Subcutaneous abdominal adipose tissue (tissue), 5 donors: ENCODE measurements around the gene PTH2.
"Not testable (repeated sequence)": the region's sequence is repeated elsewhere in the genome, so short reads cannot be mapped to it uniquely, and the experiment has no call there.

Source experiments
- H3K27ac ChIP-seq: one replicate; pipeline ENCODE4 v1.7.0; 2013; ENCODE audit warnings: low read depth, mild to moderate bottlenecking, inconsistent platforms, low read length, moderate library complexity
- H3K27me3 ChIP-seq, 5 donors: one replicate each; pipeline ENCODE4 v1.7.0; 2013; ENCODE audit warnings: low read length in 5 of 5, inconsistent platforms in 1 of 5; ENCODE audit not compliant: control insufficient read depth in 5 of 5, insufficient read depth in 4 of 5
- H3K36me3 ChIP-seq, 5 donors: one replicate each; pipeline ENCODE4 v1.7.0; 2013; ENCODE audit warnings: low read length in 5 of 5; ENCODE audit not compliant: control insufficient read depth in 5 of 5, insufficient read depth in 5 of 5
- H3K4me1 ChIP-seq, 5 donors: one replicate each; pipeline ENCODE4 v1.7.0; 2013; ENCODE audit warnings: low read length in 5 of 5, mild to moderate bottlenecking in 3 of 5, moderate library complexity in 1 of 5; ENCODE audit not compliant: control insufficient read depth in 5 of 5, insufficient read depth in 5 of 5
- H3K4me3 ChIP-seq, 5 donors: one replicate each; pipeline ENCODE4 v1.7.0; 2013; ENCODE audit warnings: low read length in 5 of 5, low read depth in 1 of 5
- H3K9ac ChIP-seq, 5 donors: one replicate each; pipeline ENCODE4 v1.7.0; 2013; ENCODE audit warnings: low read length in 5 of 5, mild to moderate bottlenecking in 4 of 5, moderate library complexity in 3 of 5
- H3K9me3 ChIP-seq, 5 donors: one replicate each; pipeline ENCODE4 v1.7.0; 2013; ENCODE audit warnings: low read length in 5 of 5; ENCODE audit not compliant: control insufficient read depth in 5 of 5
- donor health status: healthy.
- donor health status: healthy.
- donor health status: healthy.
- donor health status: healthy.
- donor health status: healthy.

The PTH2 gene

DNA sequence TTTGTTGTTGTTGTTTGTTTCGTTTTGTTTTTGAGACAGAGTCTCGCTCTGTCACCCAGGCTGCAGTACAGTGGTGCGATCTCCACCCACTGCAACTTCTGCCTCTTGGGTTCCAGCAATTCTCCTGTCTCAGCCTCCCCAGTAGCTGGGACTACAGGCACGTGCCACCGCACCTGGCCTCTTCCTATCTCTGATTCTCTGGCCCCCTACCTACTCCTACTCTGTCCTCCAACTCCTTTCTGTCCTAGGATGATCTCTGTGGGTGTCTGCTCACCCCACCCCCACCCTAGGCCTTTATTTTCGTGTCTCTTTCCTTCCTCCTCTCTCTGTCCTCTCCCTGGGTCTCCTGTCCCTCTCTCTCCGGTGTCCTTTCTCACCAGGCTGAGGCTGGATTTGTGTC is 27.2 kb upstream of the PTH2 start:
- Histone ChIP-seq H3K4me1 (peaks cover 0 to 45% (median 34%) of the 10 kb centered on the region in 5 donors), H3K36me3 (peaks cover 0 to 22% (median 7%) of the 10 kb centered on the region in 5 donors), H3K4me3 (peak overlapping the region in 1 of 5 donors; percentile 6), H3K27me3 (no peaks in the 10 kb centered on the region), H3K27ac (no peak overlapping the region), H3K9ac (peak overlapping the region in 3 of 5 donors; percentile 19 to 39 (median 28)), H3K9me3 (no peaks in the 10 kb centered on the region)

DNA sequence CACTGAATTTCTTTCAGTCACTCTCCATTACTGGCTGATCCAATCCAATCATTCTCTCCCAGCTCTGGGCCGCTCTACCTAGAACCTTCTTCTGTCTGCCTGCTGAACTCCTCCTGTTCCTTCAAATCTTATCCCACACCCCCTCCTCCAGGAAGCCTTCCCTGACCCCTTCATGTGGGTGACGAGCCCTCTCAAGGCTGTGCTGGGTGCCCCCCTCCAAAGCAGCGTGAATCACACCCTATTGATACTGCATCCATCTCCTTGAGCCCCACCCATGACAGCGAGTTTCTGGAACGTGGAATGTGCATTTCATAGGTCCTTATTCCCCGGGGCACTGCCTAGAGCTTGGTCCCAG is 25.2 kb upstream of the PTH2 start:
- no peak overlapping the region for H3K9ac ChIP-seq
- H3K27ac ChIP-seq, result no peak overlapping the region
- no peaks in the 10 kb centered on the region for H3K9me3 ChIP-seq
- H3K36me3 ChIP-seq, result peaks cover 0 to 22% (median 7%) of the 10 kb centered on the region in 5 donors
- H3K4me1 ChIP-seq, result peaks cover 3 to 37% (median 23%) of the 10 kb centered on the region in 5 donors
- no peak overlapping the region for H3K4me3 ChIP-seq
- no peaks in the 10 kb centered on the region for H3K27me3 ChIP-seq

DNA sequence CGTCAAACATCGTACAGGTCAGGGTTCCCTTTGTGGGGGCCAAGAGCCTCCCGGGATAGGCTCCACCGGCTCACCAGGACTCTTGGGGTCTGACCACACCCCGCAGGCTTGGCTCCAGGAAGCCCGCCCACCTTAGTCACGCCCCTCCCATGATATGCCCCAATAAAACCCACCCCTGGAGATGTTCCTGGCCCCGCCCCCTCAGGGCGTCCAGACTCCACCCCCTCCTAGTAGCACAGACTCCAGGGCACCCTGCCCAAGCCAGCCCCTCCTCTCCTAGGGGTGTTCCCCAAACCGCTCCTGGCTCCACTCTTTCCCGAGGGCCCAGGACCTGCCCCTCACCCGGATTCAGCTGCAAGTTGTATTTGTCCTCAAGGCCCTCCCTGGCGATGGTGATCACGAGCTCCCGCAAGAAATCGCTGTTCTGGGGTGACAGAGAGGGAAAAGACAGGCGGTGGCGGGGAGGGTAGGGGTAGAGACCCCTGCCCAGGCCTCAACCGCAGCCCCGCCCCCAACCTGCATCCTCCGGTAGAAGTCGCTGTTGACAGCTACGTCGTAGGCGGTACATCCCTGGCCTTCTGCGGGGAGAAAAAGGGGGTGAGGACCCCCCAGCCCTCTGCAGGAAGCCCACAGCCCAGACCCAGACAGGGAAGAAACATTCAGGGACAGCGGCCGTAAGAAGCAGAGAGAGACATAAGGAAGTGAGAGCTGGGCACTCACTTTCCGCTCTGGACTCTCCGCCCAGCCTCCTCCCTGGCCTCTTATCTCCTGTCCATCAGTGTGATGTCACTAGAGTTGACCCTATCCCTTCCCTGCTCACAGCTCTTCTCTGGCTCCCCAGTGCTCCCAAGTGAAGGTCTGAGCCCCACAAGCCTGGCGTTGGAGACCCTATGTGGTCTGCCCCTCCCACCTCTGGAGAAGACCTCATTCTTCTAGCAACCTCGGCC is 24.5 kb upstream of the PTH2 start:
- Histone ChIP-seq H3K27ac (no peak overlapping the region), H3K4me1 (peaks cover 3 to 41% (median 24%) of the 10 kb centered on the region in 5 donors), H3K27me3 (no peaks in the 10 kb centered on the region), H3K9me3 (no peaks in the 10 kb centered on the region), H3K9ac (peak overlapping the region in 1 of 5 donors; percentile 20), H3K4me3 (peak overlapping the region in 3 of 5 donors; percentile 12 to 33 (median 18)), H3K36me3 (peaks cover 0 to 22% (median 7%) of the 10 kb centered on the region in 5 donors)

DNA sequence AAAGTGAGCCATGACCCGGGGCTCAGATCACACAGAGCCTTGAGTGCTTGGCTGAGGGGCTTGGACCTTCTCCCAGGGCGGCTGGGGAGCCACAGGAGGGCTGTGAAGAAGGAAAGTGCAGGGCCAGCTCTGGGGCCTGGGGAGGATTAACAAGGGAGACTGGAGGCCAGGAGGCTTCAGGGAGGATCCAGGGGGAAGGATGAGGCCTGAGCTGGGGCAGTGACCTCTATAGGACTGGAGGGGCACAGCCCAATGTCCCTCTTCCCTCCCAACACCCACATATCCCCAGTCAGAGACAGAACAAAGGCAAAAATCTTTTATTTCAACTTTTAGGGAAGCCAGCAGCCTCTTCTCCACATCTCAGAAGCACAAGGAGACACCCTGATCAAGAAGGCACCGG is 22.8 kb upstream of the PTH2 start:
- H3K27me3 ChIP-seq, result peaks cover 0 to 9% (median 6%) of the 10 kb centered on the region in 5 donors
- H3K4me3 ChIP-seq, result no peak overlapping the region
- peaks cover 0 to 22% (median 7%) of the 10 kb centered on the region in 5 donors for H3K36me3 ChIP-seq
- no peak overlapping the region for H3K9ac ChIP-seq
- H3K27ac ChIP-seq, result no peak overlapping the region
- no peaks in the 10 kb centered on the region for H3K9me3 ChIP-seq
- peaks cover 3 to 43% (median 28%) of the 10 kb centered on the region in 5 donors for H3K4me1 ChIP-seq

DNA sequence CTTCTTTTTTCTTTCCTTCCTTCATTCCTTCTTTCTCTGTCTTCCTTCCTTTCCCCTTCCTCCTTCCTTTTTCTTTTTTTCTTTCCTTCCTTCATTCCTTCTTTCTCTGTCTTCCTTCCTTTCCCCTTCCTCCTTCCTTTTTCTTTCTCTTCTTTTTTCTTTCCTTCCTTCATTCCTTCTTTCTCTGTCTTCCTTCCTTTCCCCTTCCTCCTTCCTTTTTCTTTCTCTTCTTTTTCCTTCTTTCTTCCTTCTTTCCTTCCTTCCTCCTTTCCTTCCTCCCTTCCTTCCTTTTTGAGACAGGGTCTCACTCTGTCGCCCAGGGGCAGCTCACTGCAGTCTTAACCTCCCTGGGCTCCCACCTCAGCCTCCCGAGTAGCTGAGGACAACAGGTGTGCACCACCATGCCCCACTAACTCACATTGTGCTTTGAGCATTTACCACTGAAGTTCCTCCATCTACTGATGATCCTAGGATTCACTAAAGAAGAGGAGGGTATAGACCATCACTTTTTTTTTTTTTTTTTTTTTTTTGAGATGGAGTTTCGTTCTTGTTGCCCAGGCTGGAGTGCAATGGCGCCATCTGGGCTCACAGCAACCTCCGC is 21.0 kb upstream of the PTH2 start:
- H3K4me3 ChIP-seq, result peak overlapping the region in 2 of 5 donors; percentile 74 to 76
- not testable (repeated sequence) for H3K9ac ChIP-seq, H3K9me3 ChIP-seq, H3K27ac ChIP-seq
- peaks cover 0 to 18% (median 4%) of the 10 kb centered on the region in 5 donors for H3K36me3 ChIP-seq
- H3K4me1 ChIP-seq, result peaks cover 3 to 42% (median 28%) of the 10 kb centered on the region in 5 donors
- peaks cover 10 to 23% (median 22%) of the 10 kb centered on the region in 5 donors for H3K27me3 ChIP-seq

DNA sequence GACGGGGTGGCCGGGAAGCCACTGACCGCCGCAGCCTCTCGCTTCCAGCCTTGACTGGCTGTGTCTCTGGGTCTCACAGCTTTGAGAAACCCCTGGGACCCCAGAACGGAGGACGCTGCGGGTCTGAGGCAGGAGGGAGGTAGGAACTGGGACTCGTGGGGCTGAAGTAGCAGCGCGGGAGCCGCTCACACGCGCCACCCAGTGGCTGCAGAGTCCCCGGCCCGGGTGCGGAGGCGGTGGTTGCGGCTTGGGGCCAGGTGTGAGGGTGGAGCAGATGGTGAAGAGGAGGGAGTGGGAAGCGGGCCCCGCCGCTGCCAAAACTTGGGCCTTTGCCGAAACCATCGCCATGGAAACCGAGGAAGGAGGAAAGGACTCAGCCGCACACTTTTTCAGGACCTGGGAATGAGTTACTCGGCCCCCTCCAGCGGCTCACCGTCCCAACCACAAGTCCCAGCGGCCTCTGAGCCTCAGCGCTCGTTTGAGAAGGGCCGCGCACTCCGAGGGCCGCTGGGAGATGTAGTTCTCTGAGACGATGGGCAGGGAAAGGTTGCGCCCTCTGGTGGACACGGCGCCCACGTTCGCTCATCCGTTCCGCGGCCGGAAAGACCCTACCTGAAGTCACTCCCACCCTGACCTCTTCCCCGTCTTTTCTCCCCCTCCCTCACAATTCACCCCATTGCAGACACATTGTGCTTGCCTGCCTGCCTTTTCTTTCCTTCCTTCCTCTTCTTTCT is 20.3 kb upstream of the PTH2 start:
- Histone ChIP-seq H3K36me3 (peaks cover 0 to 11% (median 3%) of the 10 kb centered on the region in 5 donors), H3K9me3 (no peaks in the 10 kb centered on the region), H3K9ac (peak overlapping the region; percentile 16 to 71 (median 56)), H3K4me1 (peaks cover 3 to 42% (median 28%) of the 10 kb centered on the region in 5 donors), H3K4me3 (peak overlapping the region; percentile 58 to 82 (median 76)), H3K27ac (peak overlapping the region; percentile 67), H3K27me3 (peaks cover 16 to 29% (median 27%) of the 10 kb centered on the region in 5 donors)

DNA sequence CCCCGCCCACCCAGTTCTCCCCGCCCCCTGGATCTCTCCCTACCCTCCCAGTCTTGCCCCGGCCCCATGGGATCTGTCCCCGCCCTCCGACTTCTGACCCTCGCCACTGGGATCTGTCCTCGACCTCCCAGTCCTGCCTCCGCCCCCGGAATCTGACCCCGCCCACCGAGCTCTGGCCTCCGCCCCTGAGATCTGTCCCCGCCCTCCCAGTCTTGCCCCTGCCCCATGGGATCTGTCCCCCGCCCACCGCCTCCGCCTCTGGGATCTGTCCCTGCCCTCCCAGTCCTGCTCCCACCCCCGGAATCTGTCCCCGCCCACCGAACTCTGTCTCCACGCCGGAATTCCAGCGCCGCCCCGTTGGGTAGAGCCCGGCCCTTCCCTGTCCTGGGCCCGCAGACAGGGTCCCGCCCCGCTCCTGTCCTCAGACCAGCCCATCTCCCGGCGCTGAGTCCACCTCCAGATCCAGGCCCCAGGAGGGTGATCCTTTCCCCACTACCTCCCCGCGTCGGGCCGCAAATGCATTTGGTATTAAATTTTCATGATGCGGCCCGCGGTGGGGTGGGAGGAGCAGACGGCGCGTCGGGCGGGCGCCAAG is 19.6 kb upstream of the PTH2 start:
- Histone ChIP-seq H3K27ac (peak overlapping the region; percentile 67), H3K9ac (peak overlapping the region in 4 of 5 donors; percentile 48 to 71 (median 61)), H3K4me3 (peak overlapping the region; percentile 58 to 82 (median 76)), H3K9me3 (no peaks in the 10 kb centered on the region), H3K36me3 (peaks cover 0 to 9% (median 3%) of the 10 kb centered on the region in 5 donors), H3K4me1 (peaks cover 3 to 39% (median 22%) of the 10 kb centered on the region in 5 donors), H3K27me3 (peaks cover 23 to 34% (median 27%) of the 10 kb centered on the region in 5 donors)

DNA sequence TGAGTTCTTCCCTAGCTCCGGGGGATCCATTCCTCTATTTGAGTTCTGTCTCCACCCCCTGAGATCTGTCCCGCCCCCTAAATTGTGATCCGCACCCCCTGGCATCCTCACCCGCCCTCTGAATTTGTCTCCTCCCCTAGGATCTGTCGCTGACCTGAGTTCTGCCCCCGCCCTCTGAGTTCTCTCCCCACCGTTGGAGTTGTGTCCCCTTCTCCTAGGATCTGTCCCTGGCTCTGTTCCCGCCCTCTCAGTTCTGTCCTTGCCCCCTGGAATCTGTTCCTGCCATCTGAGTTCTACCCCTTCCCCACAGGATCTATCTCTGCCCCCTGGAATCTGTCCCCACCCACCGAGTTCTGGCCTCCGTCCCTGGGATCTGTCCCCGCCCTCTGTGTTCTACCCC is 19.1 kb upstream of the PTH2 start:
- H3K4me3 ChIP-seq, result peak overlapping the region; percentile 41 to 82 (median 57)
- peaks cover 25 to 40% (median 32%) of the 10 kb centered on the region in 5 donors for H3K27me3 ChIP-seq
- peaks cover 0 to 9% (median 3%) of the 10 kb centered on the region in 5 donors for H3K36me3 ChIP-seq
- peaks cover 3 to 33% (median 19%) of the 10 kb centered on the region in 5 donors for H3K4me1 ChIP-seq
- H3K9ac ChIP-seq, result no peak overlapping the region
- no peaks in the 10 kb centered on the region for H3K9me3 ChIP-seq
- no peak overlapping the region for H3K27ac ChIP-seq

DNA sequence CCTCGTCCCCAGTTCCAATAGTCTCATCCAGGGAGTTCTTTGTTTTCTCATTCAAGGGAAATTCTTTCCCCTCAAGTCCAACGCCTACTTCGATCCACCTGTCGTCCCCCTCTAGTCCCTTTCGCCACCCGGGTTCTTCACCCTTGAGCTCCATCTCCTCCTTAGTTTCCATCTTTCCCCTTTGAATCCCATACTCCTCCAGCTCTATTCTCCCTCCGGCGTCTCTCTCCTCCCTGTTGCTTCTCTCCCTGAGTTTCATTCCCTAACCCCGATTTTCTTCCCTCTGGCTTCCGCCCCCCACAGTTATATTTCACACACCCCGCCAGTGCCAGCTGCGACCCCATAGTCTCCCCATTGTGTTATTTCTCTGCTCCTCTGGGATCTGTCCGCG is 18.7 kb upstream of the PTH2 start:
- Histone ChIP-seq H3K27ac (peak overlapping the region; percentile 23), H3K9ac (no peak overlapping the region), H3K9me3 (no peaks in the 10 kb centered on the region), H3K36me3 (peaks cover 0 to 5% (median 3%) of the 10 kb centered on the region in 5 donors), H3K27me3 (peaks cover 25 to 42% (median 32%) of the 10 kb centered on the region in 5 donors), H3K4me1 (peaks cover 3 to 31% (median 19%) of the 10 kb centered on the region in 5 donors), H3K4me3 (peak overlapping the region in 4 of 5 donors; percentile 47 to 82 (median 59))
